Measurements from ENCODE around the gene CACNA1I.

The CACNA1I gene

GRCh38 chr22:39690881-39691605 is 120.5 kb downstream of the CACNA1I start:
- DNase-seq (ENCODE audit: low read depth in 2 of 2), result peak; percentile 8 to 17

- no peak for DNase-seq (ENCODE audit: low read depth in 2 of 2)
Measured at GRCh38 chr22:39693943-39694500, 123.5 kb downstream of the CACNA1I start.

GRCh38 chr22:39697790-39698430 is 127.4 kb downstream of the CACNA1I start:
- DNase-seq (ENCODE audit: low read depth in 2 of 2), result no peak

GRCh38 chr22:39699631-39700360 is 129.2 kb downstream of the CACNA1I start:
- no peak for DNase-seq (ENCODE audit: low read depth in 2 of 2)

GRCh38 chr22:39700565-39700964 is 130.0 kb downstream of the CACNA1I start:
- no peak for DNase-seq (ENCODE audit: low read depth in 2 of 2)

- no peak for DNase-seq (ENCODE audit: low read depth in 2 of 2)
Measured at GRCh38 chr22:39703091-39703490, 132.5 kb downstream of the CACNA1I start.

GRCh38 chr22:39703928-39704639 is 133.5 kb downstream of the CACNA1I start:
- no peak for DNase-seq (ENCODE audit: low read depth in 2 of 2)

GRCh38 chr22:39705386-39705785 is 134.8 kb downstream of the CACNA1I start:
- no peak for DNase-seq (ENCODE audit: low read depth in 2 of 2)

GRCh38 chr22:39706376-39707140 is 136.0 kb downstream of the CACNA1I start:
- DNase-seq (ENCODE audit: low read depth in 2 of 2), result no peak

- no peak for DNase-seq (ENCODE audit: low read depth in 2 of 2)
Measured at GRCh38 chr22:39707351-39707750, 136.8 kb downstream of the CACNA1I start.

- no peak for DNase-seq (ENCODE audit: low read depth in 2 of 2)
Measured at GRCh38 chr22:39707816-39708215, 137.3 kb downstream of the CACNA1I start.

- DNase-seq (ENCODE audit: low read depth in 2 of 2), result no peak
Measured at GRCh38 chr22:39710380-39711150, 140.0 kb downstream of the CACNA1I start.

GRCh38 chr22:39712081-39712480 is 141.5 kb downstream of the CACNA1I start:
- DNase-seq (ENCODE audit: low read depth in 2 of 2), result no peak

- no peak for DNase-seq (ENCODE audit: low read depth in 2 of 2)
Measured at GRCh38 chr22:39712751-39713525, 142.4 kb downstream of the CACNA1I start.

GRCh38 chr22:39713799-39714290 is 143.3 kb downstream of the CACNA1I start:
- DNase-seq (ENCODE audit: low read depth in 2 of 2), result no peak

GRCh38 chr22:39714321-39714720 is 143.8 kb downstream of the CACNA1I start:
- no peak for DNase-seq (ENCODE audit: low read depth in 2 of 2)

- no peak for DNase-seq (ENCODE audit: low read depth in 2 of 2)
Measured at GRCh38 chr22:39715778-39716495, 145.4 kb downstream of the CACNA1I start.

GRCh38 chr22:39716534-39716933 is 146.0 kb downstream of the CACNA1I start:
- no peak for DNase-seq (ENCODE audit: low read depth in 2 of 2)

GRCh38 chr22:39717099-39717498 is 146.5 kb downstream of the CACNA1I start:
- DNase-seq (ENCODE audit: low read depth in 2 of 2), result no peak

Measured in stimulated activated CD8-positive, alpha-beta memory T cell treated with anti-CD3 and anti-CD28 coated beads, Interleukin-15, amount 100 ng/mL, for 48 hours (primary cell).